ENCODE measurements around the gene SCFD2. TPM values are rescaled to one million over a fixed set of nuclear protein-coding genes. Genes with fewer than 3 reads are reported as not detected.
A peak's percentile ranks its signal among the peaks of the same experiment; 100 is the strongest.

Gene SCFD2
- polyA plus RNA-seq, 1 donor from 2014 or later, result 5.0 TPM

GRCh38 chr4:53376900-53377299, 11.0 kb upstream of the SCFD2 start:
- Histone ChIP-seq H3K79me2 (replicated peaks; ENCODE audit: insufficient read depth, low read length) (peaks cover 38% of the 10 kb centered on the region), H3K4me2 (ENCODE audit: low read length) (peak overlapping the region; percentile 11), H3K9me2 (ENCODE audit: insufficient read depth, low read length) (no peaks in the 10 kb centered on the region), H3K4me3 (ENCODE audit: low read length) (peak overlapping the region; percentile 91), H4K20me1 (ENCODE audit: insufficient read depth) (no peaks in the 10 kb centered on the region), H3K9me3 (ENCODE audit: low read length) (no peaks in the 10 kb centered on the region), H3K27ac (ENCODE audit: low read length) (peak overlapping the region; percentile 76), H3K9ac (ENCODE audit: low read length) (peak overlapping the region; percentile 84), H3K27me3 (ENCODE audit: insufficient read depth, low read depth, low read length) (no peaks in the 10 kb centered on the region), H3F3A (ENCODE audit: insufficient read depth, low read length, poor library complexity, severe bottlenecking) (no peaks in the 10 kb centered on the region), H2AFZ (ENCODE audit: low read depth, low read length) (peak overlapping the region; percentile 84), H3K36me3 (ENCODE audit: insufficient read depth, low read length) (no peaks in the 10 kb centered on the region)
- no peak for TF ChIP-seq SMC3 (conservative IDR thresholded peaks at IDR 0.05; ENCODE audit: poor library complexity)
- TF ChIP-seq EZH2 (IDR thresholded peaks at IDR 0.05; ENCODE audit: borderline replicate concordance, insufficient read depth, low read length, poor library complexity, severe bottlenecking), result no peak
- TF ChIP-seq REST (IDR thresholded peaks at IDR 0.05; ENCODE audit: borderline replicate concordance), result no peak
- no peak for TF ChIP-seq MXI1 (conservative IDR thresholded peaks at IDR 0.05; ENCODE audit: poor library complexity, severe bottlenecking)
- no peak for TF ChIP-seq CTCF (IDR thresholded peaks at IDR 0.05; ENCODE audit: poor library complexity, severe bottlenecking)
- no peak for TF ChIP-seq POLR2AphosphoS5 (IDR thresholded peaks at IDR 0.05)
- no peak for TF ChIP-seq EP300 (conservative IDR thresholded peaks at IDR 0.05; ENCODE audit: poor library complexity, severe bottlenecking)
- no peak for TF ChIP-seq TAF1 (IDR thresholded peaks at IDR 0.05; ENCODE audit: low read depth)
- no peak for TF ChIP-seq RAD21 (conservative IDR thresholded peaks at IDR 0.05)

GRCh38 chr4:53374777-53375258, 9.0 kb upstream of the SCFD2 start:
- Histone ChIP-seq H3K79me2 (replicated peaks; ENCODE audit: insufficient read depth, low read length) (peaks cover 21% of the 10 kb centered on the region), H3K9ac (ENCODE audit: low read length) (no peak overlapping the region), H3K4me3 (ENCODE audit: low read length) (no peak overlapping the region), H3K9me2 (ENCODE audit: insufficient read depth, low read length) (no peaks in the 10 kb centered on the region), H3K4me2 (ENCODE audit: low read length) (no peak overlapping the region), H3F3A (ENCODE audit: insufficient read depth, low read length, poor library complexity, severe bottlenecking) (no peaks in the 10 kb centered on the region), H3K27me3 (ENCODE audit: insufficient read depth, low read depth, low read length) (peaks cover 1% of the 10 kb centered on the region), H3K9me3 (ENCODE audit: low read length) (no peaks in the 10 kb centered on the region), H3K27ac (ENCODE audit: low read length) (no peak overlapping the region), H4K20me1 (ENCODE audit: insufficient read depth) (no peaks in the 10 kb centered on the region), H2AFZ (ENCODE audit: low read depth, low read length) (no peak overlapping the region), H3K36me3 (ENCODE audit: insufficient read depth, low read length) (no peaks in the 10 kb centered on the region)
- no peak for TF ChIP-seq CTCF (IDR thresholded peaks at IDR 0.05; ENCODE audit: poor library complexity, severe bottlenecking)
- no peak for TF ChIP-seq RAD21 (conservative IDR thresholded peaks at IDR 0.05)
- TF ChIP-seq TAF1 (IDR thresholded peaks at IDR 0.05; ENCODE audit: low read depth), result no peak
- TF ChIP-seq SMC3 (conservative IDR thresholded peaks at IDR 0.05; ENCODE audit: poor library complexity), result no peak
- no peak for TF ChIP-seq MXI1 (conservative IDR thresholded peaks at IDR 0.05; ENCODE audit: poor library complexity, severe bottlenecking)
- no peak for TF ChIP-seq EZH2 (IDR thresholded peaks at IDR 0.05; ENCODE audit: borderline replicate concordance, insufficient read depth, low read length, poor library complexity, severe bottlenecking)
- no peak for TF ChIP-seq POLR2AphosphoS5 (IDR thresholded peaks at IDR 0.05)
- no peak for TF ChIP-seq REST (IDR thresholded peaks at IDR 0.05; ENCODE audit: borderline replicate concordance)
- no peak for TF ChIP-seq EP300 (conservative IDR thresholded peaks at IDR 0.05; ENCODE audit: poor library complexity, severe bottlenecking)
